ENCODE data around the gene WNT9B. TPM values are rescaled to one million over a fixed set of nuclear protein-coding genes. Genes with fewer than 3 reads are reported as not detected.

WNT9B gene
- total and polyA plus RNA-seq, 2 of the 13 experiments (the other 11 are each of a cell fraction or from before 2014, with no cell fraction given), result not detected

DNA sequence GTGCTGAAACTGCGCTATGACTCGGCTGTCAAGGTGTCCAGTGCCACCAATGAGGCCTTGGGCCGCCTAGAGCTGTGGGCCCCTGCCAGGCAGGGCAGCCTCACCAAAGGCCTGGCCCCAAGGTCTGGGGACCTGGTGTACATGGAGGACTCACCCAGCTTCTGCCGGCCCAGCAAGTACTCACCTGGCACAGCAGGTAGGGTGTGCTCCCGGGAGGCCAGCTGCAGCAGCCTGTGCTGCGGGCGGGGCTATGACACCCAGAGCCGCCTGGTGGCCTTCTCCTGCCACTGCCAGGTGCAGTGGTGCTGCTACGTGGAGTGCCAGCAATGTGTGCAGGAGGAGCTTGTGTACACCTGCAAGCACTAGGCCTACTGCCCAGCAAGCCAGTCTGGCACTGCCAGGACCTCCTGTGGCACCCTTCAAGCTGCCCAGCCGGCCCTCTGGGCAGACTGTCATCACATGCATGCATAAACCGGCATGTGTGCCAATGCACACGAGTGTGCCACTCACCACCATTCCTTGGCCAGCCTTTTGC lies 25.0 kb downstream of the WNT9B start:
- no peaks in the 10 kb centered on the region for H4K20me1 ChIP-seq (ENCODE audit: insufficient read depth, low read length)
- H3K27ac ChIP-seq (ENCODE audit: extremely low read length, insufficient read depth, low read length), result no peak overlapping the region
- H3K9me3 ChIP-seq (ENCODE audit: low read length), result no peaks in the 10 kb centered on the region
- peaks cover 7 to 53% of the 10 kb centered on the region in 2 experiments for H3K27me3 ChIP-seq (ENCODE audit: control insufficient read depth in 1 of 2, insufficient read depth in 2 of 2, low read length in 2 of 2)
- no peaks in the 10 kb centered on the region for H3K36me3 ChIP-seq (replicated peaks in 1 of 2; ENCODE audit: control insufficient read depth in 1 of 2, insufficient read depth in 2 of 2, low read length in 2 of 2)
- H3K4me1 ChIP-seq (ENCODE audit: insufficient read depth, low read length), result peaks cover 36% of the 10 kb centered on the region
- no peak overlapping the region for H3K4me2 ChIP-seq (ENCODE audit: low read depth, low read length)
- DNase-seq (ENCODE audit: low spot score) (peak; percentile 53), FAIRE-seq (peak; percentile 70), ATAC-seq (peak; percentile 93)
- no peak overlapping the region for H2AFZ ChIP-seq (ENCODE audit: low read length)
- H3K79me2 ChIP-seq (ENCODE audit: insufficient read depth, low read length), result no peaks in the 10 kb centered on the region
- intact Hi-C loops (cut with micrococcal nuclease; ENCODE audit: unreplicated experiment), result loop anchor here (2.0 to 5.0 kb wide), 3 partner anchors 34 to 64 kb away; partner anchors contain the start of gene GOSR2
- 58% methylated on average over 4 of the region's 12 CpGs for WGBS (ENCODE audit: low lambda C conversion rate)
- BruUV-seq (replicated peaks), result no TSS peak
- no peak overlapping the region for H3K4me3 ChIP-seq (replicated peaks in 1 of 3; ENCODE audit: insufficient read depth in 1 of 3, low read depth in 2 of 3, low read length in 3 of 3)
- ChIA-PET CTCF (ENCODE audit: low intra/inter-chr PET ratio, low total read pairs) (interaction anchor here (0.6 to 2.2 kb wide), 3 partner anchors 24 to 34 kb away, joined by 3 to 15 read pairs (median 4); partner anchors contain the start of gene WNT9B), POLR2A (no interaction called here)
- no peak overlapping the region for H3K9ac ChIP-seq (ENCODE audit: insufficient read depth, low read depth, low read length)
- in situ Hi-C loops (cut with HindIII; ENCODE audit: extremely low pct_ligation_motif_present, low pct_unique_long_range_greater_than_20kb), result loop anchor here (5.0 to 10.0 kb wide), 2 partner anchors 39 to 58 kb away; no protein-coding TSS in a partner anchor
- TF ChIP-seq ZNF10 (CRISPR knock-in tag; IDR thresholded peaks at IDR 0.05; ENCODE audit: borderline replicate concordance, low read depth), result no peak
- no peak for TF ChIP-seq PAX8 (CRISPR knock-in tag; IDR thresholded peaks at IDR 0.05; ENCODE audit: borderline replicate concordance)
- TF ChIP-seq MED13 (CRISPR knock-in tag; IDR thresholded peaks at IDR 0.05), result no peak
- TF ChIP-seq, protein P1, sequence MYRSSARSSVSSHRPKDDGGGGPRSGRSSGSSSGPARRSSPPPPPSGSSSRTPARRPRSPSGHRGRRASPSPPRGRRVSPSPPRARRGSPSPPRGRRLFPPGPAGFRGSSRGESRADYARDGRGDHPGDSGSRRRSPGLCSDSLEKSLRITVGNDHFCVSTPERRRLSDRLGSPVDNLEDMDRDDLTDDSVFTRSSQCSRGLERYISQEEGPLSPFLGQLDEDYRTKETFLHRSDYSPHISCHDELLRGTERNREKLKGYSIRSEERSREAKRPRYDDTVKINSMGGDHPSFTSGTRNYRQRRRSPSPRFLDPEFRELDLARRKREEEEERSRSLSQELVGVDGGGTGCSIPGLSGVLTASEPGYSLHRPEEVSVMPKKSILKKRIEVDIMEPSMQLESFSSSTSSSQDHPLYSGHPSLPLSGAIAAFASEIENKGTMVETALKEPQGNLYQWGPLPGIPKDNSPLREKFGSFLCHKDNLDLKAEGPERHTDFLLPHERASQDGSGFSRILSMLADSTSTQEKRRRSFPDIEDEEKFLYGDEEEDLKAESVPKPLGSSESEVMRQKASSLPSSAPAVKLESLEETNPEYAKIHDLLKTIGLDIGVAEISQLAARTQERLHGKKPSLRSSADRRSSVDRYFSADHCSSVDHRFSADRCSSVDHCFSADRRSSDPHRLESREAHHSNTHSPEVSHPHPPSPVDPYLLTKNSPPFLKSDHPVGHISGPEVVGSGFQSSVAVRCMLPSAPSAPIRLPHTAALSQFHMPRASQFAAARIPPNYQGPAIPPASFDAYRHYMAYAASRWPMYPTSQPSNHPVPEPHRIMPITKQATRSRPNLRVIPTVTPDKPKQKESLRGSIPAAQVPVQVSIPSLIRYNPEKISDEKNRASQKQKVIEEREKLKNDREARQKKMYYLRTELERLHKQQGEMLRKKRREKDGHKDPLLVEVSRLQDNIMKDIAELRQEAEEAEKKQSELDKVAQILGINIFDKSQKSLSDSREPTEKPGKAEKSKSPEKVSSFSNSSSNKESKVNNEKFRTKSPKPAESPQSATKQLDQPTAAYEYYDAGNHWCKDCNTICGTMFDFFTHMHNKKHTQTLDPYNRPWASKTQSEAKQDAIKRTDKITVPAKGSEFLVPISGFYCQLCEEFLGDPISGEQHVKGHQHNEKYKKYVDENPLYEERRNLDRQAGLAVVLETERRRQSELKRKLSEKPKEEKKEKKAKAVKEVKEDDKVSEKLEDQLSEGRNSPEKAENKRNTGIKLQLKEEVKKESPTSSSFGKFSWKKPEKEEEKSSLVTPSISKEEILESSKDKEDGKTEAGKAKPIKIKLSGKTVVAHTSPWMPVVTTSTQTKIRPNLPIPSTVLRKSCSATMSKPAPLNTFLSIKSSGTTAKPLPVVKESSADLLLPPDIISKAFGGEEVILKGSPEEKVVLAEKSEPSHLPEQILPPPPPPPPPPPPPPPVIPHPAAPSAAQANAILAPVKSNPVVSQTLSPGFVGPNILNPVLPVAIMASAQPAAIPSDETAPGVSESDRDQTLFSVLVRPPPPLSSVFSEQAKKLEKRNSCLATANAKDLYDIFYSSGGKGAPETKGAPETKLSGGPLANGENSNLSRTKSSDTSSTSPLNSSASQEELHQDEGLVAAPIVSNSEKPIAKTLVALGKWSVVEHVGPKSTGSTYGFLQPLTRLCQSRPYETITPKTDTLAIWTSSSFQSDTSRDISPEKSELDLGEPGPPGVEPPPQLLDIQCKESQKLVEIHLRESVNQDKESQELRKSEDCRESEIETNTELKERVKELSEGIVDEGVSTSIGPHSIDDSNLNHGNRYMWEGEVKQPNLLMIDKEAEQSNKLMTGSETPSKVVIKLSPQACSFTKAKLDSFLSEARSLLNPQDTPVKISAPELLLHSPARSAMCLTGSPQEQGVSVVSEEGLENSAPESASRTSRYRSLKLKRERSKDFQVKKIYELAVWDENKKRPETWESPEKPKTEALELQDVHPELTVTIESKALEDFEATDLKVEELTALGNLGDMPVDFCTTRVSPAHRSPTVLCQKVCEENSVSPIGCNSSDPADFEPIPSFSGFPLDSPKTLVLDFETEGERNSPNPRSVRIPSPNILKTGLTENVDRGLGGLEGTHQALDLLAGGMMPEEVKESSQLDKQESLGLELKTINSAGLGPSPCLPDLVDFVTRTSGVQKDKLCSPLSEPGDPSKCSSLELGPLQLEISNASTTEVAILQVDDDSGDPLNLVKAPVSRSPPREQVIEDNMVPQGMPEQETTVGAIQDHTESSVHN (CRISPR knock-in tag; IDR thresholded peaks at IDR 0.05), result no peak
- TF ChIP-seq MTA1 (CRISPR knock-in tag; IDR thresholded peaks at IDR 0.05; ENCODE audit: borderline replicate concordance), result no peak; the same call in 1 of the 2 replicates
- TF ChIP-seq ZNF761 (CRISPR knock-in tag; conservative IDR thresholded peaks at IDR 0.05), result no peak
- 0 out of 2 replicates have a peak, but pooled peaks have one; percentile 29 for TF ChIP-seq ZMYM4 (CRISPR knock-in tag; IDR thresholded peaks at IDR 0.05)
- TF ChIP-seq ETV5 (CRISPR knock-in tag; IDR thresholded peaks at IDR 0.05; ENCODE audit: borderline replicate concordance), result 0 out of 2 replicates have a peak, but pooled peaks have one; percentile 9
- 0 out of 2 replicates have a peak, but pooled peaks have one; percentile 34 for TF ChIP-seq ZNF12 (CRISPR knock-in tag; IDR thresholded peaks at IDR 0.05)
- peak; percentile 26; the same call in 1 of the 2 replicates for TF ChIP-seq ZNF563 (CRISPR knock-in tag; IDR thresholded peaks at IDR 0.05)
- 0 out of 2 replicates have a peak, but pooled peaks have one; percentile 15 for TF ChIP-seq RARA (CRISPR knock-in tag; IDR thresholded peaks at IDR 0.05)
- peak; percentile 22; the same call in 1 of the 2 replicates for TF ChIP-seq SP5 (CRISPR knock-in tag; IDR thresholded peaks at IDR 0.05; ENCODE audit: borderline replicate concordance, low read depth)
- TF ChIP-seq, protein P2, sequence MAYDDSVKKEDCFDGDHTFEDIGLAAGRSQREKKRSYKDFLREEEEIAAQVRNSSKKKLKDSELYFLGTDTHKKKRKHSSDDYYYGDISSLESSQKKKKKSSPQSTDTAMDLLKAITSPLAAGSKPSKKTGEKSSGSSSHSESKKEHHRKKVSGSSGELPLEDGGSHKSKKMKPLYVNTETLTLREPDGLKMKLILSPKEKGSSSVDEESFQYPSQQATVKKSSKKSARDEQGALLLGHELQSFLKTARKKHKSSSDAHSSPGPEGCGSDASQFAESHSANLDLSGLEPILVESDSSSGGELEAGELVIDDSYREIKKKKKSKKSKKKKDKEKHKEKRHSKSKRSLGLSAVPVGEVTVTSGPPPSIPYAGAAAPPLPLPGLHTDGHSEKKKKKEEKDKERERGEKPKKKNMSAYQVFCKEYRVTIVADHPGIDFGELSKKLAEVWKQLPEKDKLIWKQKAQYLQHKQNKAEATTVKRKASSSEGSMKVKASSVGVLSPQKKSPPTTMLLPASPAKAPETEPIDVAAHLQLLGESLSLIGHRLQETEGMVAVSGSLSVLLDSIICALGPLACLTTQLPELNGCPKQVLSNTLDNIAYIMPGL (CRISPR knock-in tag; IDR thresholded peaks at IDR 0.05; ENCODE audit: borderline replicate concordance in 1 of 2, low read depth in 1 of 2), result peak in 1 of 2 experiments; percentile 71; a peak in 2 of 4 replicates
- TF ChIP-seq ZBTB42 (CRISPR knock-in tag; IDR thresholded peaks at IDR 0.05), result 0 out of 2 replicates have a peak, but pooled peaks have one; percentile 42
